ENCODE measurements around the gene SEL1L3.
"Not testable (repeated sequence)": the region's sequence is repeated elsewhere in the genome, so short reads cannot be mapped to it uniquely, and the experiment has no call there.

The SEL1L3 gene

GRCh38 chr4:25862411-25863346 lies at the start of gene SEL1L3:
Gene SEL1L3 (minus strand): TSS chr4:25862988. CDS start chr4:25862836, 152 bp downstream.
- CTCF ChIA-PET = interaction anchor here (1.5 kb wide), 1 partner anchor 422 kb away, joined by 6 read pairs; no protein-coding TSS in a partner anchor
- H3K4me3 ChIP-seq (ENCODE audit: low read depth, low read length) = peak within 1 kb of the TSS; percentile 70
- DNase-seq (ENCODE audit: low read depth, low spot score) = no peak
- no peak for TF ChIP-seq CTCF (IDR thresholded peaks at IDR 0.05; ENCODE audit: insufficient read depth, low read length, missing control alignments)
- POLR2A ChIA-PET = no interaction called here

GRCh38 chr4:25911356-25911755 lies 48.6 kb upstream of the SEL1L3 start:
- DNase-seq (ENCODE audit: low read depth, low spot score) = no peak
- POLR2A ChIA-PET = no interaction called here
- no peak overlapping the region for H3K4me3 ChIP-seq (ENCODE audit: low read depth, low read length)
- CTCF ChIA-PET = interaction anchor here (2.0 to 4.8 kb wide), 3 partner anchors 18 to 471 kb away, joined by 4 to 28 read pairs (median 12); no protein-coding TSS in a partner anchor
- TF ChIP-seq CTCF (IDR thresholded peaks at IDR 0.05; ENCODE audit: insufficient read depth, low read length, missing control alignments) = no peak

GRCh38 chr4:25908491-25908901 lies 45.7 kb upstream of the SEL1L3 start:
- ChIA-PET CTCF (interaction anchor here (0.6 to 2.4 kb wide), 3 partner anchors 18 to 468 kb away, joined by 3 to 14 read pairs (median 3); no protein-coding TSS in a partner anchor), POLR2A (no interaction called here)
- no peak overlapping the region for H3K4me3 ChIP-seq (ENCODE audit: low read depth, low read length)
- peak; percentile 87 for DNase-seq (ENCODE audit: low read depth, low spot score)
- TF ChIP-seq CTCF (IDR thresholded peaks at IDR 0.05; ENCODE audit: insufficient read depth, low read length, missing control alignments) = no peak

- DNase-seq (ENCODE audit: low read depth, low spot score); POLR2A ChIA-PET; H3K4me3 ChIP-seq (ENCODE audit: low read depth, low read length): not testable (repeated sequence)
- CTCF ChIA-PET = interaction anchor here (1.2 to 1.4 kb wide), 2 partner anchors 42 to 138 kb away, joined by 3 to 4 read pairs; no protein-coding TSS in a partner anchor
Measured at GRCh38 chr4:25906113-25906512, 43.3 kb upstream of the SEL1L3 start.

GRCh38 chr4:25905371-25905770 lies 42.6 kb upstream of the SEL1L3 start:
- ChIA-PET POLR2A (no interaction called here), CTCF (interaction anchor here (1.1 to 1.4 kb wide), 2 partner anchors 12 to 138 kb away, joined by 3 to 4 read pairs; no protein-coding TSS in a partner anchor)
- DNase-seq (ENCODE audit: low read depth, low spot score) = no peak
- no peak for TF ChIP-seq CTCF (IDR thresholded peaks at IDR 0.05; ENCODE audit: insufficient read depth, low read length, missing control alignments)
- no peak overlapping the region for H3K4me3 ChIP-seq (ENCODE audit: low read depth, low read length)

GRCh38 chr4:25904748-25905082 lies 41.9 kb upstream of the SEL1L3 start:
- no peak for TF ChIP-seq CTCF (IDR thresholded peaks at IDR 0.05; ENCODE audit: insufficient read depth, low read length, missing control alignments)
- no peak overlapping the region for H3K4me3 ChIP-seq (ENCODE audit: low read depth, low read length)
- DNase-seq (ENCODE audit: low read depth, low spot score) = no peak
- ChIA-PET CTCF (interaction anchor here (1.1 to 1.4 kb wide), 2 partner anchors 12 to 137 kb away, joined by 3 to 4 read pairs; no protein-coding TSS in a partner anchor), POLR2A (no interaction called here)
